Epidermal melanocyte (primary cell): ENCODE results near the gene ZNF521.

Source experiments
- DNase-seq: peaks from one replicate; pipeline ENCODE4 v3.0.0; 2011; ENCODE audit warnings: low spot score; ENCODE audit not compliant: insufficient read length

The ZNF521 gene

GRCh38 chr18:25229081-25229480 is 122.9 kb downstream of the ZNF521 start:
- DNase-seq: peak; percentile 34

- no peak for DNase-seq
These were observed 123.6 kb downstream of the ZNF521 start for GRCh38 chr18:25228410-25228809.

- no peak for DNase-seq
These were observed 126.8 kb downstream of the ZNF521 start for GRCh38 chr18:25225151-25225550.

- DNase-seq: no peak
These were observed 127.8 kb downstream of the ZNF521 start for GRCh38 chr18:25223899-25224886.

- no peak for DNase-seq
These were observed 128.8 kb downstream of the ZNF521 start for GRCh38 chr18:25223211-25223610.

- no peak for DNase-seq
These were observed 129.3 kb downstream of the ZNF521 start for GRCh38 chr18:25222648-25223047.

- no peak for DNase-seq
These were observed 141.3 kb downstream of the ZNF521 start for GRCh38 chr18:25210622-25211021.

GRCh38 chr18:25192065-25192464 is 159.9 kb downstream of the ZNF521 start:
- DNase-seq: no peak

GRCh38 chr18:25190472-25190871 is 161.5 kb downstream of the ZNF521 start:
- no peak for DNase-seq

- DNase-seq: no peak
These were observed 162.4 kb downstream of the ZNF521 start for GRCh38 chr18:25189391-25190185.

- no peak for DNase-seq
These were observed 164.3 kb downstream of the ZNF521 start for GRCh38 chr18:25187521-25188192.

GRCh38 chr18:25186871-25187270 is 165.1 kb downstream of the ZNF521 start:
- DNase-seq: no peak

- no peak for DNase-seq
These were observed 170.0 kb downstream of the ZNF521 start for GRCh38 chr18:25181993-25182392.

GRCh38 chr18:25181581-25181980 is 170.4 kb downstream of the ZNF521 start:
- no peak for DNase-seq

GRCh38 chr18:25180973-25181548 is 170.9 kb downstream of the ZNF521 start:
- DNase-seq: no peak

- DNase-seq: no peak
These were observed 174.3 kb downstream of the ZNF521 start for GRCh38 chr18:25177631-25178030.

- no peak for DNase-seq
These were observed 175.4 kb downstream of the ZNF521 start for GRCh38 chr18:25176518-25177042.

- DNase-seq: no peak
These were observed 176.1 kb downstream of the ZNF521 start for GRCh38 chr18:25175558-25176517.

GRCh38 chr18:25174324-25174723 is 177.6 kb downstream of the ZNF521 start:
- DNase-seq: no peak

GRCh38 chr18:25171334-25171733 is 180.6 kb downstream of the ZNF521 start:
- DNase-seq: no peak
